ENCODE results near the gene CHN2. TPM values are rescaled to one million over a fixed set of nuclear protein-coding genes. Genes with fewer than 3 reads are reported as not detected.

Gene CHN2
- total RNA-seq, 1 experiment from 2014 or later = not detected

GRCh38 chr7:29482056-29482455 lies 287.5 kb downstream of the CHN2 start:
- POLR2A ChIA-PET (ENCODE audit: unreplicated experiment) = no interaction called here
- Histone ChIP-seq H3K9me2 (ENCODE audit: insufficient read depth) (no peaks in the 10 kb centered on the region), H3K4me1 (replicated peaks; ENCODE audit: insufficient read depth) (no peaks in the 10 kb centered on the region), H3K79me2 (ENCODE audit: low read depth) (no peaks in the 10 kb centered on the region), H3K4me3 (no peak overlapping the region), H4K20me1 (ENCODE audit: insufficient read depth) (no peaks in the 10 kb centered on the region), H3K27me3 (ENCODE audit: insufficient read depth, low read depth) (no peaks in the 10 kb centered on the region), H3K9me3 (ENCODE audit: insufficient read depth, low read depth) (no peaks in the 10 kb centered on the region), H3F3A (ENCODE audit: insufficient read depth, low read depth) (no peaks in the 10 kb centered on the region), H3K27ac (no peak overlapping the region), H2AFZ (no peak overlapping the region), H3K4me2 (no peak overlapping the region), H3K36me3 (ENCODE audit: low read depth) (no peaks in the 10 kb centered on the region)
- no TSS peak for BruUV-seq (replicated peaks)
- CTCF ChIA-PET = no interaction called here
- TF ChIP-seq CTCF (conservative IDR thresholded peaks at IDR 0.05) (no peak), EZH2 (IDR thresholded peaks at IDR 0.05; ENCODE audit: low read depth) (no peak)
- intact Hi-C loops (cut with micrococcal nuclease; ENCODE audit: unreplicated experiment) = no loop called here
- DNase-seq = no peak

- Histone ChIP-seq H3K36me3 (ENCODE audit: low read depth) (no peaks in the 10 kb centered on the region), H3K4me2 (no peak overlapping the region), H3K79me2 (ENCODE audit: low read depth) (no peaks in the 10 kb centered on the region), H3K27ac (no peak overlapping the region), H3F3A (ENCODE audit: insufficient read depth, low read depth) (no peaks in the 10 kb centered on the region; the same call in 1 of the 2 replicates), H3K9me3 (ENCODE audit: insufficient read depth, low read depth) (no peaks in the 10 kb centered on the region), H4K20me1 (ENCODE audit: insufficient read depth) (no peaks in the 10 kb centered on the region), H2AFZ (no peak overlapping the region), H3K4me3 (no peak overlapping the region), H3K27me3 (ENCODE audit: insufficient read depth, low read depth) (no peaks in the 10 kb centered on the region), H3K4me1 (replicated peaks; ENCODE audit: insufficient read depth) (peaks cover 4% of the 10 kb centered on the region; the same call in 1 of the 2 replicates), H3K9me2 (ENCODE audit: insufficient read depth) (no peaks in the 10 kb centered on the region)
- BruUV-seq (replicated peaks) = no TSS peak
- CTCF ChIA-PET = interaction anchor here (0.6 kb wide), 1 partner anchor 1455 kb away, joined by 5 read pairs; no protein-coding TSS in a partner anchor
- DNase-seq = no peak
- POLR2A ChIA-PET (ENCODE audit: unreplicated experiment) = interaction anchor here (0.6 kb wide), 1 partner anchor 394 kb away, joined by 3 read pairs; no protein-coding TSS in a partner anchor
- TF ChIP-seq EZH2 (IDR thresholded peaks at IDR 0.05; ENCODE audit: low read depth) = no peak
- no peak for TF ChIP-seq CTCF (conservative IDR thresholded peaks at IDR 0.05)
- intact Hi-C loops (cut with micrococcal nuclease; ENCODE audit: unreplicated experiment) = no loop called here
Measured at GRCh38 chr7:29483219-29484104, 288.9 kb downstream of the CHN2 start.

GRCh38 chr7:29484280-29484679 lies 289.7 kb downstream of the CHN2 start:
- Histone ChIP-seq H3F3A (ENCODE audit: insufficient read depth, low read depth) (peaks cover 8% of the 10 kb centered on the region; the same call in 1 of the 2 replicates), H3K4me1 (replicated peaks; ENCODE audit: insufficient read depth) (peaks cover 13% of the 10 kb centered on the region), H3K9me3 (ENCODE audit: insufficient read depth, low read depth) (no peaks in the 10 kb centered on the region), H3K9me2 (ENCODE audit: insufficient read depth) (no peaks in the 10 kb centered on the region), H4K20me1 (ENCODE audit: insufficient read depth) (no peaks in the 10 kb centered on the region), H3K27me3 (ENCODE audit: insufficient read depth, low read depth) (no peaks in the 10 kb centered on the region), H3K36me3 (ENCODE audit: low read depth) (no peaks in the 10 kb centered on the region), H3K4me3 (no peak overlapping the region), H3K4me2 (no peak overlapping the region), H2AFZ (no peak overlapping the region), H3K79me2 (ENCODE audit: low read depth) (no peaks in the 10 kb centered on the region), H3K27ac (no peak overlapping the region)
- ChIA-PET CTCF (no interaction called here), POLR2A (ENCODE audit: unreplicated experiment) (interaction anchor here (0.6 kb wide), 1 partner anchor 393 kb away, joined by 3 read pairs; no protein-coding TSS in a partner anchor)
- no peak for DNase-seq
- intact Hi-C loops (cut with micrococcal nuclease; ENCODE audit: unreplicated experiment) = no loop called here
- TF ChIP-seq CTCF (conservative IDR thresholded peaks at IDR 0.05) (no peak), EZH2 (IDR thresholded peaks at IDR 0.05; ENCODE audit: low read depth) (no peak)
- no TSS peak for BruUV-seq (replicated peaks)

Data from PC-9 (cell line).